ENCODE data around the gene PCDH10. TPM values are rescaled to one million over a fixed set of nuclear protein-coding genes. Genes with fewer than 3 reads are reported as not detected.

The PCDH10 gene
- total RNA-seq, 4 donors from 2014 or later = 0.13 to 0.19 TPM; not detected in 2

DNA sequence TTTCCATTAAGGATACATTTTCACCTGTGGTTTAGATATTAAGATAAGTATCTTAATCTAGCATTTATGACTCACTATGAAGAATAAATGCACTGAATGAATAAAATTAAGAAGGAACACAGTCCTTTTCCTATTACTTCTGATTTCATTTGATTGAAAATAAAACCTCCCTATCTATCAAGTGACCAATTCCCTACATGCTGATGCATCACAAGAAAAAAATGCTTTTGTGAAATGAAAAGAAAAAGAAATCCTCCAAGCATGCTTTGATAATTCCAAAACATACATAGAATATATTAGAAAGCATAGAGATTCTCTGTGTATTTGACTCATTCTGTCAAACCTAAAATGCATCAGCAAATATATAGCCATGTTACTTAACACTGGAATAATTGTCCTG lies 37.1 kb downstream of the PCDH10 start:
- H3K27me3 ChIP-seq = no peaks in the 10 kb centered on the region
- no peak overlapping the region for H3K4me3 ChIP-seq
- no peaks in the 10 kb centered on the region for H3K36me3 ChIP-seq
- DNase-seq = no peak
- H3K9me3 ChIP-seq = no peaks in the 10 kb centered on the region
- no peaks in the 10 kb centered on the region for H3K4me1 ChIP-seq
- TF ChIP-seq, protein P1, sequence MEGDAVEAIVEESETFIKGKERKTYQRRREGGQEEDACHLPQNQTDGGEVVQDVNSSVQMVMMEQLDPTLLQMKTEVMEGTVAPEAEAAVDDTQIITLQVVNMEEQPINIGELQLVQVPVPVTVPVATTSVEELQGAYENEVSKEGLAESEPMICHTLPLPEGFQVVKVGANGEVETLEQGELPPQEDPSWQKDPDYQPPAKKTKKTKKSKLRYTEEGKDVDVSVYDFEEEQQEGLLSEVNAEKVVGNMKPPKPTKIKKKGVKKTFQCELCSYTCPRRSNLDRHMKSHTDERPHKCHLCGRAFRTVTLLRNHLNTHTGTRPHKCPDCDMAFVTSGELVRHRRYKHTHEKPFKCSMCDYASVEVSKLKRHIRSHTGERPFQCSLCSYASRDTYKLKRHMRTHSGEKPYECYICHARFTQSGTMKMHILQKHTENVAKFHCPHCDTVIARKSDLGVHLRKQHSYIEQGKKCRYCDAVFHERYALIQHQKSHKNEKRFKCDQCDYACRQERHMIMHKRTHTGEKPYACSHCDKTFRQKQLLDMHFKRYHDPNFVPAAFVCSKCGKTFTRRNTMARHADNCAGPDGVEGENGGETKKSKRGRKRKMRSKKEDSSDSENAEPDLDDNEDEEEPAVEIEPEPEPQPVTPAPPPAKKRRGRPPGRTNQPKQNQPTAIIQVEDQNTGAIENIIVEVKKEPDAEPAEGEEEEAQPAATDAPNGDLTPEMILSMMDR (IDR thresholded peaks at IDR 0.05) = no peak
- no peak for TF ChIP-seq POLR2A (IDR thresholded peaks at IDR 0.05)
- intact Hi-C loops (cut with DNase I) = no loop called here
- no peak overlapping the region for H3K27ac ChIP-seq

DNA sequence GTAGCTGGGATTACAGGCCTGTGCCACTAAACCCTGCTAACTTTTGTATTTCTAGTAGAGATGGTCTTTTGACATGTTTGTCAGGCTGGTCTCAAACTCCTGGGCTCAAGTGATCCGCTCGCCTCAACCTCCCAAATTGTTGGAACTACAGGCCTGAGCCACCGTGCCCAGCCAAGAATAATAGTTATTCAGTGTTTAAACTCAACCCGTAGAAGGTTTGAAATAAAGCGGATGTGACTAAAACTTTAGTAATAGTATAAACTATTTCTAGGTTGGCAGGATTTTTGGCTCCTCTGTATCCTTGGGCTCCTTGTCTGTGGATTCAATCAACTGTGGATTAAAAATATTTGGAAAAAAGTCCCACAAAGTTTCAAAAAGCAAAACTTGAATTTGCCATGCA lies 37.8 kb downstream of the PCDH10 start:
- WGBS, 2 donors = 89 to 93% methylated on average over 5 of the region's 5 CpGs
- DNase-seq = no peak
- Histone ChIP-seq H3K36me3 (no peaks in the 10 kb centered on the region), H3K27ac (no peak overlapping the region), H3K4me1 (no peaks in the 10 kb centered on the region), H3K27me3 (no peaks in the 10 kb centered on the region), H3K4me3 (no peak overlapping the region), H3K9me3 (no peaks in the 10 kb centered on the region)
- TF ChIP-seq, protein P1 (IDR thresholded peaks at IDR 0.05) = no peak
- TF ChIP-seq POLR2A (IDR thresholded peaks at IDR 0.05) = no peak
- intact Hi-C loops (cut with DNase I) = no loop called here

DNA sequence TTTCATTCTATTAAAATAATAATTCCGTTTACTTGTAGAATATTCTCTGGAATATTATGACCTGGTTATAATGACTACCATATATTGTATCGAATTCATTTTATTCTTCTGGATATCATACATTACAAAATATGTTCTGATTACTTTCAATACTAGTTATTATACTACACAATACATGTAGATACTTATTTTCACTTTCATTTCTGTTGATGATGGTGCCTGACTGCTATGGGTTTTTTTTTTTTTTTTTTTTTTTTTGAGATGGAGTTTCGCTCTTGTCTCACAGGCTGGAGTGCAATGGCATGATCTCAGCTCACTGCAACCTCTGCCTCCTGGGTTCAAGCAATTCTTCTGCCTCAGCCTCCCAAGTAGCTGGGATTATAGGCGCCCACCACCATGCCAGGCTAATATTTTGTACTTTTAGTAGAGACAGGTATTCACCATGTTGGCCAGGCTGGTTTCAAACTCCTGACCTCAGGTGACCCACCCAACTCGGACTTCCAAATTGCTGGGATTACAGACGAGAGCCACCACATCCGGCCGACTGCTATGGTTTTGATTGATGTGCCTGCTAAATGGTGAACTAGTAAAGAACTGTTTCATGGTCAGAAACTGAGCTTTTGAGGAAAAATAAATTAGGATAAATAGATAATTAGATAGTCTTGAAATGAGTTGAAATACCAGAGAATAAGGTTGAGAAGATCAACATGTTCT lies 39.5 kb downstream of the PCDH10 start:
- Histone ChIP-seq H3K27me3 (no peaks in the 10 kb centered on the region), H3K4me1 (no peaks in the 10 kb centered on the region), H3K9me3 (no peaks in the 10 kb centered on the region), H3K27ac (no peak overlapping the region), H3K36me3 (no peaks in the 10 kb centered on the region), H3K4me3 (no peak overlapping the region)
- no peak for TF ChIP-seq POLR2A (IDR thresholded peaks at IDR 0.05)
- TF ChIP-seq, protein P1 (IDR thresholded peaks at IDR 0.05) = no peak
- no peak for DNase-seq
- 82 to 86% methylated on average over 7 to 8 of the region's 8 CpGs for WGBS, 2 donors
- intact Hi-C loops (cut with DNase I) = no loop called here

DNA sequence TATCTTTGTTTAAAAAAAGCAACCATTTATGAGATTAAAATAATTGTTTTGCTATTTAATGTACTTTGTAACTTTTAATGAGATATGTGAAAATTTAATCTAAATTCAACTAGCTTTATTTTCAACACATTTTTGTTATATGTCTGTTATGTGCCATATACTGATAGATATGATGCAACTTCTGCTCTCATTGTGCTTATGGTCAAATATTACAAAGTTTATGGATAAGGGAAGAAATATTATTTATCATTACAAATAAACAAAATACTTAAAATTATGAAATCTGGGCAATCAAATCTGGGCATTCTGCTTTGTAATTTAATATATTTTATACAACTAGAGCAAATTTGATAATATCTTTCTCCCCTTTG lies 40.0 kb downstream of the PCDH10 start:
- intact Hi-C loops (cut with DNase I) = no loop called here
- H3K4me3 ChIP-seq = no peak overlapping the region

DNA sequence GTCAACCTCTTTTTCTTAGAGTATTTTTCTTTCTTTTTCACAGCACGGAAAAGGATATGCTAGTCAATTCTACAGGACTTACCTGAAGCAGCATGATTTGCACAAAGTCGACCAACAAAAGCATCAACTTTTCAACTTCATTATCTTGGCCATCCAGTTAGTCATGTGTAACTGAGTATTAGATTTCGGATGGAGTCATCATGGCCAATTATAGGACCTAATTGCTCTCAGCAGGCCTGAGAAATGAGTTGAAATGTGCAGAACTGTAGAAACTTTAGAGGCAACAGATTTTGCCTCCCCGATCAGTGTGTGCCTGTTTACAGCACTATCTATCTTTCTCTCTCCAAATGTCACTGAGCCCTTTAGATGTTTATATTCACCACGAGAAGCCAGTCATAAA lies 41.0 kb downstream of the PCDH10 start:
- intact Hi-C loops (cut with DNase I) = no loop called here
- H3K36me3 ChIP-seq = no peaks in the 10 kb centered on the region
- H3K27me3 ChIP-seq = no peaks in the 10 kb centered on the region
- DNase-seq = no peak
- H3K9me3 ChIP-seq = no peaks in the 10 kb centered on the region
- TF ChIP-seq POLR2A (IDR thresholded peaks at IDR 0.05) = no peak
- TF ChIP-seq, protein P1 (IDR thresholded peaks at IDR 0.05) = no peak
- no peak overlapping the region for H3K27ac ChIP-seq
- WGBS, 2 donors = 65 to 73% methylated on average over 5 of the region's 5 CpGs
- no peak overlapping the region for H3K4me3 ChIP-seq
- H3K4me1 ChIP-seq = no peaks in the 10 kb centered on the region

More for the DNA sequence above, 40.0 kb downstream of the PCDH10 start:
- H3K27me3 ChIP-seq = no peaks in the 10 kb centered on the region
- no peaks in the 10 kb centered on the region for H3K36me3 ChIP-seq
- H3K9me3 ChIP-seq = no peaks in the 10 kb centered on the region
- TF ChIP-seq POLR2A (IDR thresholded peaks at IDR 0.05) = no peak
- TF ChIP-seq, protein P1 (IDR thresholded peaks at IDR 0.05) = no peak
- no peaks in the 10 kb centered on the region for H3K4me1 ChIP-seq
- DNase-seq = no peak
- H3K27ac ChIP-seq = no peak overlapping the region

Data from esophagus squamous epithelium (tissue), 5 donors.